ENCODE results near the gene NUDC. TPM values are rescaled to one million over a fixed set of nuclear protein-coding genes. Genes with fewer than 3 reads are reported as not detected.

Gene NUDC
- total and polyA plus RNA-seq, 2 of the 13 experiments (the other 11 are each of a cell fraction or from before 2014, with no cell fraction given) = 34.7 to 104 TPM

DNA sequence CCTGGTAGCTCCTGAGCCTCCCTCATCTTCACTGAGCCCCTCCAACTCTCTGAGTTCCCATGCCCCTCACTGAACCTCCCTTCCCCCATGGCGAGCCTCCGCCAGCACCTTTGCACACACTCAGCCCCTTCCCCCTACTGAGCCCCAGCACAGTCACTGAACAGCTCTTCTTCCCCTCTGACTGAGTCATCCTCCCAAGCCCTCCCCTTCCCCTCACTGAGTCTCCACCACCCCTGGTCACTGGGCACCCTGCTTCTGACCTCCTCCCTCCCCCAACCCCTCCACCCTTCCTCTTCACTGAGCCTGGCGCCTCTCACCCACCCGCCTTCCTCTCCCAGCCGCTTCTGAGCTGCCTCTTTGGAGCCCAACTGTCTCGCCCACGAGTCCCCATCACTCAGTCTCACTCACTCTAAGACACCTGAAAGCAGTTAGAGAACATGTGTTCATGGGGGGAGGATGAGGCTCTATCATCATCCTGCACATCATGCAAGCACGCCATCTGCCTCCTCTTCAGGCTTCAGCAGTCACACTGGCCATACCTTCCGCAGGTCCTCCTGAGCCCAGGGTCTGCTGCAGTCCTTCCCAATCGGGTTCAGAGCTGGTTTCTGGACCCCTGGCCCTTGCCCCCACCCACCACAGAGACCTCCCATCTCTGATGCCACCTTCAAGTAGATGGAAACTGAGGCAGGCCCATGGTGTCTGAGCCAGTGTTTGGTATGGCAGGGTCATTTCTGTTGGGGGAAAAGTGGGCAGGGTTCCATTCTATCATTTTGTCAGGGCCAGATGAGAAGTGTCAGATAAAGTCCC, 70.0 kb downstream of the NUDC start (continued):
- TF ChIP-seq MTA1 (CRISPR knock-in tag; IDR thresholded peaks at IDR 0.05; ENCODE audit: borderline replicate concordance) = peak; percentile 23; the same call in 1 of the 2 replicates
- TF ChIP-seq PCBP1 (IDR thresholded peaks at IDR 0.05; ENCODE audit: borderline replicate concordance, low read depth, low read length) = 0 out of 2 replicates have a peak, but pooled peaks have one; percentile 69
- TF ChIP-seq SALL1 (CRISPR knock-in tag; IDR thresholded peaks at IDR 0.05) = peak; percentile 71
- TF ChIP-seq TARDBP (CRISPR knock-in tag; IDR thresholded peaks at IDR 0.05) = peak; percentile 75; the same call in 1 of the 2 replicates
- TF ChIP-seq, protein P1, sequence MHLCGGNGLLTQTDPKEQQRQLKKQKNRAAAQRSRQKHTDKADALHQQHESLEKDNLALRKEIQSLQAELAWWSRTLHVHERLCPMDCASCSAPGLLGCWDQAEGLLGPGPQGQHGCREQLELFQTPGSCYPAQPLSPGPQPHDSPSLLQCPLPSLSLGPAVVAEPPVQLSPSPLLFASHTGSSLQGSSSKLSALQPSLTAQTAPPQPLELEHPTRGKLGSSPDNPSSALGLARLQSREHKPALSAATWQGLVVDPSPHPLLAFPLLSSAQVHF (CRISPR knock-in tag; IDR thresholded peaks at IDR 0.05) = no peak
- TF ChIP-seq PATZ1 (CRISPR knock-in tag; IDR thresholded peaks at IDR 0.05) = peak; percentile 90
- 0 out of 2 replicates have a peak, but pooled peaks have one; percentile 25 for TF ChIP-seq NFATC3 (CRISPR knock-in tag; IDR thresholded peaks at IDR 0.05)
- TF ChIP-seq DR1 (CRISPR knock-in tag; IDR thresholded peaks at IDR 0.05) = no peak
- TF ChIP-seq KLF6 (CRISPR knock-in tag; IDR thresholded peaks at IDR 0.05) = no peak
- TF ChIP-seq RCOR2 (CRISPR knock-in tag; IDR thresholded peaks at IDR 0.05) = no peak
- TF ChIP-seq ZFP90 (CRISPR knock-in tag; IDR thresholded peaks at IDR 0.05; ENCODE audit: borderline replicate concordance) = no peak
- TF ChIP-seq ZNF234 (CRISPR knock-in tag; conservative IDR thresholded peaks at IDR 0.05) = no peak
- TF ChIP-seq MLXIP (CRISPR knock-in tag; IDR thresholded peaks at IDR 0.05; ENCODE audit: borderline replicate concordance) = no peak
- TF ChIP-seq ZNF503 (CRISPR knock-in tag; IDR thresholded peaks at IDR 0.05) = no peak; the same call in 1 of the 2 replicates
- TF ChIP-seq KDM2A (CRISPR knock-in tag; IDR thresholded peaks at IDR 0.05; ENCODE audit: borderline replicate concordance, low read depth) = peak; percentile 63
- TF ChIP-seq ZNF629 (CRISPR knock-in tag; conservative IDR thresholded peaks at IDR 0.05) = no peak
- peak; percentile 67; the same call in 1 of the 3 replicates for TF ChIP-seq MXI1 (IDR thresholded peaks at IDR 0.05; ENCODE audit: borderline replicate concordance, low read depth, low read length)
- peak; percentile 51; the same call in 1 of the 2 replicates for TF ChIP-seq EEA1 (CRISPR knock-in tag; IDR thresholded peaks at IDR 0.05; ENCODE audit: borderline replicate concordance)
- no peak for TF ChIP-seq MXD3 (CRISPR knock-in tag; IDR thresholded peaks at IDR 0.05)
- TF ChIP-seq ZNF615 (CRISPR knock-in tag; IDR thresholded peaks at IDR 0.05; ENCODE audit: borderline replicate concordance) = no peak
- peak; percentile 45; the same call in 1 of the 2 replicates for TF ChIP-seq NFE2L2 (IDR thresholded peaks at IDR 0.05; ENCODE audit: low read length)

Data from HepG2 (cell line).